Activated CD4-positive, CD25-positive, alpha-beta regulatory T cell treated with anti-CD3 and anti-CD28 coated beads, Interleukin-2, amount 50 U/mL, for 16 hours (primary cell): ENCODE measurements around the gene EDN2.

Experiments used
- DNase-seq: peaks from one replicate; pipeline ENCODE4 v3.0.0-alpha.2; 2020; ENCODE audit warnings: low read depth, low spot score

The EDN2 gene

DNA sequence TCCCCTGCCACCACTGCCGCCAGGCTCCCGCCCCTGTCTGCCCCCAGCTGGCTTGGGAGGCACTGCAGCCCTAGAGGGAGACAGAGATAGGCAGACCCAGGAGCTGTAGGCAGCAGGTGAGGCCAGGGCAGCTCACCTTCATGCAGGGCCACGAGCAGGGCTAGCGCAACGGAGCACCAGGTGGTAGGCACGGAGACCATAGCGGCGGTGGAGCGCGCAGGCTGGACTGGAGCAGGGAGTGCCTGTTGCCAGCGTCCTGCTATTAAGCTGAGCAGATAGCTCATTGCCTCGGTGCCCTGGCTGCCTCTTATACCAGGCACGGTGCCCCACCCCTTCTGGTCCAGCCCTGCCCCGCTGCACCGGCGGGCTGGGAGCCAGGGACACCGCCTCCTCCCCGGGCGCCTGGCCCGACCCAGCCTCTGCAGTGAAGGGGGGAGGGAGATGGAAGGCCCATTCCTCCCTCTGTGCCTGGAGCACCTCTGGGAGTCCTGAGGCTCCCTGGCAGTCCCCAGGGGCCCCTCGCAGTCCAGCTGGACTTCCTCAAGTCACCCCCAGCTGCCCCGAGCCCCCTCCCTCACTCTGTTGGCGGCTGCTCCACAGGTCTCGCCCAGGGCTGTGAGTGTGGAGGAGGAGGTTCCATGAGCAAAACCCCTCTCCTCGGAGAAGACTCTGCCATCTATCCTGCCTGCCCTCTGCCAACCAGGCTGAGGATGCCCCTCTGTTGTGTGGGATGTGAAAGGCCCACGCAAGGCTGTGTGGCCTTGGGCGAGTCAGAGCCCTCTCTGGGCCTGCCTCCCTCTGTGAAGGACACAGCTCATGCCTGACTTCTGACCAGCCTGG is at the start of gene EDN2:
TSS of gene EDN2 (minus strand) at position 282 of the 840 bp plus-strand sequence. CDS start at position 200, 82 bp downstream.
- DNase-seq = no peak

- DNase-seq = no peak
Observed at GRCh38 chr1:41533731-41534080, 49.2 kb upstream of the EDN2 start.

DNA sequence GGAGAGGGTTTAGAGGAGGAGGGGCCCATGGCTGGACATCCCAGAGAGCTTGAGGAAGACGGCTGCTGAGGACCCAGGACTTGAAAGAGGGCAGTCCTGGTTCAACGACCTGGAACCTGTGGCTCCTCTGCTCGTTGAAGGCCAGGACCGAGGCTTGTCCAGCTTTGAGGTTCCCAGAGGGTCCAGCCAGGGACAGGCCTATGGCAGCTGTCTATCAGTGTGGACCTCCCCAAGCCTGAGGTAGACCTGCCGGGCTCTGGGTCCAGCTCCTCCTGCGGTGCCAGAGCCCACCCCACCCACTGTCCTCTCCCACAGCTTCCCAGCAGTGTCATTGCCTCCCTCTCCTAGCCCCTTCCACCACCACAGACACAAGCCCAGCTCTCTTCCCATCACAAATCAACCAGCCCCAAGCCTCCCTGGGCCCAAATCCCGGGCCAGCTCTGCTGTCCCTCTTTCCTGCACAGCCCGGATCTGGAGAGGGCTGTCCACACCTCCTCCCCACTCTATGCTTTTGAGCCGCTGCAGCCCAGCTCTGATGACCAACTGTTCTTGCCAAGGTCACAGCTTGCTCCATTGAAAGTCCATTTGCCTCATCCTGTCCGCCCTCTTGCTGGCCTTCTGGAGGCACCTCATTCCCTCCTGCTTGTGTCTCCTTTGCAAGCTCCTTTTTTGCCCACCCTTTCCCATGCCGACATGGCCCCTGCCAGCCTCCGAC is 48.7 kb upstream of the EDN2 start:
- no peak for DNase-seq

GRCh38 chr1:41532206-41532975 is 47.9 kb upstream of the EDN2 start:
- DNase-seq = no peak

GRCh38 chr1:41530411-41530810 is 45.9 kb upstream of the EDN2 start:
- no peak for DNase-seq

- DNase-seq = no peak
Observed at GRCh38 chr1:41529621-41530395, 45.3 kb upstream of the EDN2 start.

DNA sequence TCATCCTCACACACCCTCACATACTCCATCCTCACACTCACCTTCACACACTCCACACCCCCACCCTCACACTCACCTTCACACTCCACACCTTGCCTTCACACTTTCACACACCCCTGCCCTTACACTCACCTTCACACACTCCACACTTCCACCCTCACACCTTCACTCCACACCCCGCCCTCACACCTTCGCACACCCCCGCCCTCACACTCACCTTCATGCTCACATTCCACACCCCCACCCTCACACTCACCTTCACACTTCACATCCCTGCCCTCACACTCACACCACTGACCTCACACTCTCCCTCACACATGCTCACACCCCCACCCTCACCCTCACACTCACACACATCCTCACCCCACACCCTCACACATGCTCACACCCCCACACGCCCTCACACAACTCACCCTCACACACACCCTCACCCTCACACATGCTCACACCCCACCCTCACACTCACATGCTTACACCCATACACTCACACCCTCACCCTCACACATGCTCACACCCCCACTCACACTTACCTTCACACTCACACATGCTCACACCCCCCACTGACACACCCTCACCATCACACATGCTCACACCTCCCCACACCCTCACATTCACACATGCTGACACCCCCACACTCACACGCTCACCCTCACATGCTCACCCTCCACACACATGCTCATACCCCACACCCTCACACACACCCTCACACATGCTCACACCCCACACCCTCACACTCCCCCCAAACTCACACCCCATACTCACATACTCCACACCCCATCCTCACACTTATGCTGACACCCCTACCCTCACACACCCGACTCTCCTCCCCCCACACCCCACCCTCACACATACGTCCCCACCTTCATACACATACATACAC is 44.5 kb upstream of the EDN2 start:
- DNase-seq = no peak

DNA sequence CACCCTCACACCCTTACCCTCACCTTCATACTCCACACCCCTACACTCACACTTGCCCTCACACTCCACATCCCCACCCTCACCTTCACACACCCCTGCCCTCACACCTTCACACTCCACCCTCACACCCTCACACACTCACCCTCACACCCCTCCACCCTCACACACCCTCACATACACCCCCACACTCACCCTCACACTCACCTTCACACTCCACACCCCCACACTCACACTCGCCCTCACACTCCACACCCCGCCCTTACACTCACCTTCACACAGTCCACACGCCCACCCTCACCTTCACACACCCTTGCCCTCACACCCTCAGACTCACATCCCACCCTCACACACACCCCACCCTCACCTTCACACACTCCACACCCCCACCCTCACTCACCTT is 43.6 kb upstream of the EDN2 start:
- DNase-seq = no peak

DNA sequence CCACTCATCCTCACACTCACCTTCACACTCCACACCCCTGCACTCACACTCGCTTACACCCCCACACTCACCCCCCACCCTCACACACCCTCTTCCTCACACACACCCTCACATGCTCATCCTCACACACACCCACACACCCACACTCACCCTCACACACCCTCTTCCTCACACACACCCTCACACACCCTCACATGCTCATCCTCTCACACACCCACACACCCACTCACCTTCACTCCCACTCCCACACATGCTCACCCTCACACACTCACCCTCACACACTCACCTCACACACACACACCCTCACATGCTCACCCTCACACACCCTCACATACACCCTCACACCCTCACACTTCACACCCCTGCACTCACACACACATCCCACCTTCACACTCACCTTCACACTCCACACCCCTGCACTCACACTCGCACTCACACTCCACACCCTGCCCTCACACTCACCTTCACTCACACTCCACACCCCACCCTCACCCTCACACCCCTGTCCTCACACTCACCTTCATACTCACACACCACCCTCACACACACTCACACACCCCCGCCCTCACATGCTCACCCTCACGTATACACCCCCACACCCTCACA is 42.6 kb upstream of the EDN2 start:
- no peak for DNase-seq

DNA sequence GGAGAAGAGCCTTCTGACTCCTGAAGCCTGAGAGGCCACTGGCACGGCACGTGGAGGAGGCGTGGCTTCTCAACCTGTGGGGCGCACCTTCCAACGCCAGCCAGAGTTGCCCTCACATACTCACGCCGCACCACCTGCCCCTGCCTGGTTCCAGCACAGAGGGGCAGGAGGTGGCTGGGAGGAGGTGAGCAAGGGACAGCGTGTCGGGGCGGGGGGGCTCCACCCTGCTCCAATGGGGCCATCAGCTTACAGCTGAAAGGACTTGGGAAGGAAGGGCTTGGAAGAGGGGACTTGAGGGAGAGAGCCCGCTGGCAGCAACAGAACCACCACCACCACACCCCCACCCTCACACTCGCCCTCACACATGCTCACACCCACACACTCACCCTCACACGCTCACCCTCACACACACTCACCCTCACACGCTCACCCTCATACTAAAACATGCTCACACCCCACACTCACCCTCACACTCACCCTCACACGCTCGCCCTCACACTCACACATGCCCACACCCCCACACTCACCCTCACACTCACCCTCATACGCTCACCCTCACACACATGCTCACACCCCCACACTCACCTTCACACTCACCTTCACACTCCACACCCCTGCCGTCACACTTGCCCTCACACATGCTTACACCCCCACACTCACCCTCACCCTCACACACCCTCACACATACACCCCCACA is 41.6 kb upstream of the EDN2 start:
- no peak for DNase-seq

DNA sequence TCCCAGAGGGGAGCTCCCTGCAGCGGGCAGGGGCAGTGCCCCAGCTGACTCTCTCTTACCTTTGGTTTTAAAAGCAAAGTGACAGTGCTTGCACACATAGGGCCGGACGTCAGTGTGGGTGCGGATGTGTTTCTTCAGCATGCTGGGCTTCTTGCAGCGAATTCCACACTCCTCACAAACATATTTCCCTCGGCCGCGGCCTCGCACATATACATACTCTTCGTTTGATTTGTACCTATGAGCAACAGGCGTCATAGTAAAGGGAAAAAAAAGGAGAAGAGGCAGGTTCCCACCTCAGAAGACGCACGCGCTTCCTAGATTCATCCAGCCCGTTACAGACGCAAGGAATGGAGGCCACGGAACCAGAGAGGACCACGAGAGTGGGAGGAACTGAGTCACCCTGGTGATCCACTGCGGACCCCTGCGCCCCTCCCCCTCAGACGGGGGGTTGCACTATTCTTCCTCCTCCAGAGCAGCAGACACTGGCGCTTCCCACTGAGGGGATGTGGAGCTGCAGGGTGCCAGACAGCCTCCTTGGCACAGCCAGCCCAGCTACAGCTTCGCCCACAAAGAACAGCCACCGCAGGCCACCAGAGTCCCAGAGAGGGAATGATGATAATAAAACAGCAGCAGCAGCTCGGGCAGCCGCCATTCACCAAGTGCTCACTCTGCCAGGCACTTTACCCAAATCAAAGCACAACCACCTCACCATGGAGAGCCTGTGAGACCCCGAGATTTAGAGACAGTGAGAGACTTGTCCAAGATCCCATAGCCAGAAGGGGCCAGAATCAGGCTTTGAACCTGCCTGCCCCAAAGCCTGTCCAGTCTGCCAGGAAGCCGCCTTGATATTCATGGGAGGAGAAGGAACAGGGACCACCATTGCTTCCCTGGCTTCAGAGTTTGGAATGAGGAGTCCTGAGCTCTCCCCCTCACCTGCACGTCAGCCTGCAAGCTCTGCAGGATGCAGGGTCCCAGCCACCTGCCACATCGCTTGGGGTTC is 40.5 kb upstream of the EDN2 start:
- no peak for DNase-seq

GRCh38 chr1:41523949-41524675 is 39.6 kb upstream of the EDN2 start:
- DNase-seq = no peak

- DNase-seq = no peak
Observed at GRCh38 chr1:41523071-41523470, 38.6 kb upstream of the EDN2 start.

DNA sequence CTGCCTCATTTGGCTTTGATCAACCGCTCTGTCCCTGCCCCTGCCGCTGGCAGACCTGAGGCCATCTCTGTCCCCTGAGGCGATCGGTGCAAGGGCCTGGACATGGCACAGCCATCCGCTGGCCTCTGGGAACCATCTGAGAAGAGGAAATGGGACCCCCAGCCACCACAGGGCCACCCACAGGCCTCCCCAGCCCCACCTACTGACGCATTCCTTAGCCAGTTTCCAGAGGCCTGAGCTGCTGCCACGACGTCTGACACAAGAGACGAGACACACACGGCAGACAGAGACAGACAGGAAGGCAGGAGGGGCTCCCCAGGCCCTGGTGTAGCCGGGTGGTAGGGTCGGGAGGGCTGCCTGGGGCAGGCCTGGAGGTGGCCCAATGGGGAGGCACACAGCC is 37.3 kb upstream of the EDN2 start:
- DNase-seq = no peak

GRCh38 chr1:41520951-41521752 is 36.7 kb upstream of the EDN2 start:
- DNase-seq = no peak

DNA sequence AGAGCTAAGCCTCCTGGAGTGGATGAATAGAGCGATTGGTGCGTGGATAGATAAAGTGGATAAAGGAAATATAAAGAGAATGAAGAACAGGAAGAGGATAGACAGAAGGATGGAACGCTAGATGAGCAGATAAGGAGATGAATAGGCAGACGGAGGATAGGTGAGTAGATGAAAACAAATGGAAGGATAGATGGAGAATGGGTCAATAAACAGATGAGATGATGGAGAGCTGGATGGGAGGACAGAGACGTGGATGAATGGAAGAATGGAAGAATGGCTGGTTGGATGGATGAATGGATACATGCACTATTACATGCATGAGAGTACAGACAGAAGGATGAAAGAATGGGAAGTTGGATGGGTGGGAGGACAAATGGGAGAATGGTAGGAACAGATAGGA is 35.2 kb upstream of the EDN2 start:
- no peak for DNase-seq

DNA sequence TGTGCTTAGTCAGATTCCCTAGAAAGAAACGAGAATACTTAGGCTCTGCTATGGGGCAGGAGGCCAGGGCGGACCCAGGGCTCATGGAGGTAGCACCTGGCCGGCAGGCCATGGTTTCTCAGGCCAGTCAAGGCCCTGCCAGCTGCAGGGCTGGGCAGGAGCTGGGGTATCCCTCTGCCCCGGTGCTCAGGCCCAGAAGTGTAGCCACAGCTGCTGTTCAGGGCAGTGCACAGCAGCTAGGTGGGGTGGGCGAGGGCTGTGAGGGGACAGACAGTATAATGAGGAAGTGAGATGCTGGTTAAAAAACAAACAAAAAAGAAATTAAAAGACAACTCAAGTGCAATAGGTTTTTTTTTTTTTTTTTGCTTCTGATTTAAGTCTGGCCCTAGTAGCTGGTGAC is 34.0 kb upstream of the EDN2 start:
- DNase-seq = no peak
